Thyroid gland (tissue), 4 donors: ENCODE results near the gene SAMD4A.

ENCODE experiments used
- CTCF ChIP-seq, 6 experiments: fragments of 200-600 bp in 3 of 6; fragments of 450-650 bp in 3 of 6; sonication (generic) in 3 of 6; IDR thresholded peaks; one replicate each; pipeline ENCODE4 v1.5.1; 2016 to 2019; ENCODE audit warnings: antibody characterized with exemption in 6 of 6, mild to moderate bottlenecking in 2 of 6, inconsistent platforms in 1 of 6, moderate library complexity in 1 of 6
- POLR2A ChIP-seq, 2 donors: fragments of 450-650 bp; IDR thresholded peaks; one replicate each; pipeline ENCODE4 v1.6.1; 2017; ENCODE audit warnings: antibody characterized with exemption in 2 of 2, mild to moderate bottlenecking in 2 of 2, moderate library complexity in 1 of 2

DNA sequence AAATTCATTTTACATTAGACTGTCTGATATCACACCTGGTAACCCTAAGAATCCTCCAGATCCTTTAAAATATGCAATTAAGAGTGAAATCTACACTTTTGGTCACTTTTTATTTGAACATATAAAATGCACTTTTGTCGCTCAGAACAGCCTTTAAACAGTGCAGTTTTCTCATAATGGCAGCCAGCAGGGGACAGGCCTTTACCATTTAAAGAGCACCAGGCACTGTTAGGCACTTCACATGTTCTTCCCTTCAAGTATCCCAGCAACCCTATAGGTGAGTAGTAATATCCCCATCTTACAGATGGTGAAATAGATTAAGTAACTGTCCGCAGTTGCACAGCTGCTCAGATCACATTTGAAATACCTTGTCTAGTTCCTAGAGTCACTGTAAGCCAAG lies 11.3 kb upstream of the SAMD4A start:
- TF ChIP-seq POLR2A (IDR thresholded peaks at IDR 0.05) (no peak), CTCF (IDR thresholded peaks at IDR 0.05) (no peak)
